SKM-1 (cell line): ENCODE measurements around the gene FBXO24.
"Not testable (repeated sequence)": the region's sequence is repeated elsewhere in the genome, so short reads cannot be mapped to it uniquely, and the experiment has no call there.

Experiments used
- DNase-seq: peaks from one replicate; lab custom pipeline; 2025; ENCODE audit not compliant: unreplicated experiment; lab: John Stamatoyannopoulos, UW

The FBXO24 gene

DNA sequence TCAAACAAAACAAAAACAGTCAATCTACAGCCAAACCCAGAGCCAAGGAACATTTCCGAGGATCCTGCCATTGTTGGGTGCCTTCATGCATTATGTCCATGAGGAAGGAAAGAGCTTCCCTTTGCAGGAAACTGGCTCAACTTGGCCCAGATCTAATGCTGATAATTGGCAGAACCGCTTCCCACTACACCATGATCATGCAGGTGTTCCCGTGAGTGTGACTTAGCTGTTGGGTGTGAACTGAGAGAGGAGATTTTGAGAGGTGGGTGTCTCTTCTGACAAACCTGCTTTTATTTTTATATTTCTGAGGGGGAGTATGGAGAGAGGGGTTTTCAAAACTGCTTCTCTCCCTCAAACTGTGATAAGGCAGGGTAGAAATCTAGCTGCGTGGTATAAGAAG is 27.0 kb upstream of the FBXO24 start:
- no peak for DNase-seq

GRCh38 chr7:100561491-100562194 is 24.5 kb upstream of the FBXO24 start:
- no peak for DNase-seq

GRCh38 chr7:100562195-100563099 is 23.7 kb upstream of the FBXO24 start:
- DNase-seq = no peak

DNA sequence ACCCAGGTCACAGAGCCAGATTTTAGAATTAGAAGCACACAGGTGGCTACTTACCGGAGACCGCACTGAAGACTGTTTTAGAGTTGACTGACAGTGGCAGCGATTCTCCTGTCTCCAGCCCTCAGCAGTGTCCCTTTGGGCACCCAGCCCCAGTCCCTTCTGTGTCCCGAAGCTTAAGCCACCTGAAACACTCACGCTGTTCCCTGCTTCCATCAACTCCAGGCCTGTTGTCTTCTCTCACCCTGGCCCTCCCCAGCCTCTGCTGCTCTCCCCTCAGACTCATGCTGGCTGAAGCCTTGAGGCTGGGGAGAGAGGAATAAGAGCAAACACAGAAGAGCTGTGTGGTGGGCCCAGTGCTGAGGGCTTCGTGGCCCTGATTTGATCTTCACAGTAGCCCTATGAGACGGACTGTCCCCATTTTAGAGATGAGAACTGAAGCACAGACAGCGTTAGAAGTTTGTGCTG is 23.0 kb upstream of the FBXO24 start:
- DNase-seq = no peak

DNA sequence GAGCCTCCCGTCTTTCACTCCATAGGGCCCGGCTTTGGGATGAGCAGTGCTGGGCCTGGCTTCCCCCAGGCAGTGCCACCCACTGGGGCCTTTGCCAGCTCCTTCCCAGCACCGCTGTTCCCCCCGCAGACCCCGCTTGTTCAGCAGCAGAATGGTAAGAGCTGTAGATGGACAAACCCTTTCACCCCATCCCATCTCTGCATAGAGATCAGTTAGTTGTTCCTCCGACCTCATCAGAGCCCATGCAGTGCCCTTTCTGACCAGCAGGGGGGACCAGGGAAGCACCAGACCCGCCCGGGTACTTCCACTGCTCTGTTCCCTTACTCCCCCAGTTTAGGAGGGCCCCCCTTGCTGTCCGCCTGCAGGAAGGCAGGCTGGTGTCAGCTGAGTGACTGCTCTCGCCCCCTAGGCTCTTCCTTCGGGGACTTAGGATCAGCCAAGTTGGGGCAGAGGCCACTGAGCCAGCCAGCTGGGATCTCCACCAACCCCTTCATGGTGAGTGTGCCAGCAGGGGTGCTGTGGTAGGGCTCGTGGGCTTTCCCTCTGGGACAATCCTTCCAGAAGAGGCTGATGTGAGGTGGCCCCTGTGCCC is 22.2 kb upstream of the FBXO24 start:
- peak; percentile 27 for DNase-seq

GRCh38 chr7:100564405-100564804 is 21.7 kb upstream of the FBXO24 start:
- not testable (repeated sequence) for DNase-seq

DNA sequence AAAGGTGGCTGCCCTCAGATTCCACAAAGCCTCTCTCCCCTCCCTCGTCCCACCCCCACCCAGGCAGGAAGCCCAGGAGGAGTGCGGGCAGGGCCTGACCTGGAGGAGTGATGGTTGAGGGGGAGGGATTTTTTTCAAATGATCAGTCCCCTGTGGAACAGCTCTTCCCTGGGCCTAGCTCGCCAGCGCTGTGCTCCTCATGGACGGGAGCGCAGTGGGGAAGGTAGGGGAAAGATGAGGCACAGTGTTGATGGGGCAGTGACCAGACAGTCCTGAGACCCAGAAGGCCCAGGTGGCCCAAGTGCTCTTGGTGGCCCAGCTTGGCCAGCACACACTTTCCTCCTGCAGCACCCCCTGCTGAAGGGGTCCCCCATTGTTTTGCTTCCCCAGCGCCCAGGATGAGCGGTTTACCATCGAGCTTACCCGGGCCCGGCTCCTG is 21.0 kb upstream of the FBXO24 start:
- no peak for DNase-seq

GRCh38 chr7:100566018-100566531 is 20.1 kb upstream of the FBXO24 start:
- no peak for DNase-seq

DNA sequence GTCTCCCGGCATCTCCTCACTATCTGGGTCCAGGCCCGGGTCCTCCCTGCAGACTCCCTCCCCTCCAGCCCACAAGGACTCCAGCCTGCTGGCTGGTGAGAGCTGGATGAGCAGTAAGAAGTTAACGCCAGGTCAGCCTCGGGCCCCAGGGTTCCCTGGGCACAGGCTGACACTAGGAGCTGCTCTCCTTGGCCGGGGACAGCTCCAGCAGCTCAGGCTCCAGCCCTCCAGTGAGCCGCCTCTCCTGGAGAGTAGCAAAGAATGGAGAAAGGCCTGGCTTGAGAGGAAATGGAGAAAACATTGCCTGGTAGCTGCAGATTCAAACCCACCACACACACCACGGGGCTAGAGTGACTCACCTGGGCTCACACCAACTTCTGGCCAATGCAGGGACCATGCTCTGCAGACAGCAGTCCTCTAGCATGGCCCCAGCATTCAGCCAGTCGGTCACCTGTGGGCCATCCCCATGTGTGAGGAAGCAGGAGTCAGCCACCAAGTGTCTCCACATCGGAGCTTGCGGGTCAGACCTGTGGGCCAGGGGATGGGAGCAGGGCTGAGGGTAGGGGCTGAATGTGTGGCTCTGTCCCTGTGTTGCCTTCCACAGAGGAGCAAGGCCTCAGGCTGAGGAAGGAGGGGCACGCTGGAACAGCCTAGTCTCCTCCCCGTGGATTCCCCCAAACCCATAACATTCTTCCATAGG is 18.9 kb upstream of the FBXO24 start:
- DNase-seq = no peak

DNA sequence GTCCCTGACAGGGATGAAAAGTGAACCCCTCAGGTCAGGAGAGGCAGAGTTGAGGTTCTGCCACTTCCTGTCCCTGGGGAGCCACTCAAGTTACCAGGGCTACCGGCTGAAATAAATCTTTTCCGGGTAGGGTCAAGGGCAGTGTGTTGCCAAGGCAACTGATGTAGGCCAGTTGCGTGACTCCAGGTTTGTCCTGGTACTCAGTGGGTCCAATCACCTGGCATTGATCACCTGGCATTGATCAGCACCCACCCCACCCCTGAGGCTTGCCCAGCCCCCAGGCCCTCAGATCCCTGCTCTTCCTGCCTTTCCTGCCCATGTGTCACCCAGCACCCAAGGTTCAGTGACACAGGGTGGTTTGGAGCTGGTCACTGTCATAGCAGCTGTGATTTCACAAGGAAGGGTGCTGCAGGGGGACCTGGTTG is 18.4 kb upstream of the FBXO24 start:
- no peak for DNase-seq

DNA sequence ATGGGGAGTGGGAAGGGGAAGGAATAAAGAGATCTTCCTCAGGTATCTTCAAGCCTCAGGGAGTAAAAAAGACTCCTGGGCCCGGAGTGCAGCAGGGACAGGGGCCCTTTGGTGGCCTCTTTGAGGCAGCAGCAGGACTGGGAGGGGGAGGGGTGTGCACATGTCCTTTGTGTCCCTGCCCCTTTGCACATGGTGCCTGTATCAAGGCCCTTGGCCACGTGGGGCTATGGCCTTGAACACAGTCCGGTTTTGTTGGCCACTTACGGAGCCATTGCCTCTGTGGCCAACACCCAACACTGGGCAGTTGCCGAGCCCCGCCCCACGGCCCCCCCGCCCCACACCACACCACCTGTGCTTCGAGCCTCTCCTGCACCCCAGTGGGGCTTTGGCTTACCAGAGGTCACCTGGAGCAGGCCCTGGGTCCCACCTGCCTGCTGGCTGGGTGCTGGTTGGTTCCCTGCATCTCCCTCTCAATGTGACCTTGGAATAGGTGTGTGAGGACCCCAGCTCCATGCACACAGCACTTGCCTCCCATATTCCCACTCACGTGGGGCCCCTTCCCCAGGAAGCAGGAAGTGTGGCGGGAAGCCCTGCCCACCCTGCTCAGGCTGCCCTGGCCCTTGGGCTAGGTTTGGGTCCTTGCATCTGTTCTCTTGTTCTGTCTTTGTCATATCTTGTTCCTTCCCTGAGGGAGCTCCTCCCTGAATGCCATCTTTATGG is 17.8 kb upstream of the FBXO24 start:
- no peak for DNase-seq

DNA sequence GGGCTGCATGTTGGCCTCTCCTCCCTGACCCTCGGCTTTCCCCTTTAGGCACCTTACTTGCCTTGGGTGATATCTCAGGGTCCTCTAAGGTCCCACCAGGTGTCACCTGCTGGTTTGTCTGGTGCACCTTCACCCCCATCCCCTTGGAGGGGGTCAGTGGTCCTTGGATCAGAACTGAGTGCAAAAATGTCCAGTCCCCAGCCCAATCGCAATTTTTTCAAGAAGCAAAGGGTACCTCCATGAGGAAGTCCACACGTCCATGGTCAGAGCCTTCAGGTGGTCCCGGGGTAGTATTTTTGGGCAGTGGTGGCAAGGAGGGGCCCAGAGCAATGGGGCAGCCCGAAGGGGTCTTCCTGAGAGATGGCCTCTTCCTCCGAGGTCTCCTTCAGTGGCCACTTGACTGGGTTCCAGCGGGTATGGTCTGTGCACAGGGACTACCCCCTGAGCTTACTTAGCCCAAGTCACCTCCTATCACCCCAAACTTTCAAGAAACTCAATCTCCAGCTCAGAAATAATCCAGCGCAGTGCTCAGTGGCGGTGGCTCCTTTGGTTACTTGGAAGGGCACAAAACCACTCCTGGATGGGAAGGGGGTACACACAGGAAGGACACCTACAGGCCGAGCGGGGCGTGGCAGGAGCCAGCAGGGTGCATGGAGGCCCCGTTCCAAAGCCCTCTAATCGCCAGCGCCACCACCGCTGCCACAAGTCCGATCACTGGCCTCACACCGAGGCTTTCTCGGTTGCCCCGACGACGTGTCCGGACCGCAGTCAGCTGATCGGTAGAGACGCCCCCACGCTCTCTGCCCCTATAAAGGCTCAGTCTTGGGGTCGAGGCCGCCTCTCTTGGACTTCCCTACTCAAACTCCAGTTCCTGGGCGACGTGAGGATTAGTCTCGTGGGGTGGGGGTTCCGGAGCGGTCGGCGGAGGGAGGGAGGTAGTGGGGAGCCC is 17.0 kb upstream of the FBXO24 start:
- DNase-seq = no peak

- no peak for DNase-seq
Measured at GRCh38 chr7:100570954-100571828, 14.9 kb upstream of the FBXO24 start.

- no peak for DNase-seq
Measured at GRCh38 chr7:100571829-100572116, 14.4 kb upstream of the FBXO24 start.

DNA sequence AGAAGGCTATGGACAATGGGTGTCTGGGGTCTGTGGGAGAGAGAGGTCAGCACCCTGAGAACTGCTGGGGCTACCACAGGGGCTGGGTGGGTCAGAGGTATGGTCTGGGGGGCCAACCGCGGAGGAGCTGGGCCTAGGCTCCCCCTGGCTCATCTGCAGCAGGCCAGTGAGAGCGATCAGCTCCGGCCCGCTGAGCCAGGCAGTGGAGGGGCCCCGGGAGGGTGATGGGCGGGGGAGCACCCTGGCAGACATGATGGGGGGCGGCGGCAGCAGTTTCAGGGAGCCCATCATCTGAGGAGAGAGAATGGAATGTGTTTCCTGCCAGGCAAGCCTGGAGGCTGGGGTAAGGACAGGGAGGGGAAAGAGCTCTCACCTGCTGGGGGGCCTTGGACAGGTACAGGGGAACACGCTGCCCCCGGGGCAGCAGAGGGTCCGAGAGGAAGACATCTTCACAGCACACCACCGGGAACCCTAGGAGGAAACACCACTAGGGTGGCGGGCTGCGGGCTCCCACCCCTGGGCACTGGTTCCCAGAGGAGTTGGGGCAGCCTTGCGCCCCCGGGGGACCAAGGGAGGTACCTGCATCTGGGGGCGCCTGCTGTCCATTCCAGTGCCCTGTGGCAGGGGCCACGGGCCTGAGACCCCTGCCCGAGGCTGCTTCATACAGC is 13.7 kb upstream of the FBXO24 start:
- no peak for DNase-seq

- DNase-seq = no peak
Measured at GRCh38 chr7:100572949-100573675, 13.0 kb upstream of the FBXO24 start.

GRCh38 chr7:100573691-100574361 is 12.3 kb upstream of the FBXO24 start, which contains the start of gene SAP25:
Gene SAP25 (minus strand): TSS chr7:100573900. CDS start chr7:100573742, 158 bp downstream.
- no peak for DNase-seq
